Loucy (cell line): ENCODE measurements around the gene TMEM147.

ENCODE experiments used
- EZH2phosphoT487 ChIP-seq: fragments of 200-600 bp; IDR thresholded peaks from 2 replicates; pipeline ENCODE4 v1.6.1; 2018; ENCODE audit warnings: antibody characterized with exemption, mild to moderate bottlenecking, moderate library complexity, borderline replicate concordance
- TF ChIP-seq, protein P1 (sequence below): fragments of 200-600 bp; sonication (generic); conservative IDR thresholded peaks from 2 replicates; pipeline ENCODE4 v1.5.1; 2014; ENCODE audit warnings: mild to moderate bottlenecking, antibody characterized with exemption, low read length

DNA sequence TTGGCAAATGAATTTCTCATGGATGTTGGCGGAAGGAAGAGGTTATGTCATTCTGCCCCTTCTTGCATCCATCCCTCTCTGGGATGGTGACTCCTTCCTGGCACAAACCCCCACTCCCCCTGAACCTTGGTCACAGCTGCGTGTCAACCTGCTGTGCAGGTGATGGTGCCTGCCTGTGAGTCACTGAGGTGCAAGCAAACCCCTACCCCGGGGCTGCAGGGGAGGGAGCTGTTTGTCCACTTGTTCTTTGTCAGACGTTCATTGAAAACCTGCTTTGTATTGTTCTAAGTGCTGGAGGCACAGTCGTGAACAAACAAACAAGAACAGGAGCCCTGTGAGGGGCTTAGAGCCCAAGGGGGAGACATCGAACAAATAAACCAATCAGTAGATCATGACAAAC is 14.1 kb upstream of the TMEM147 start:
- TF ChIP-seq, protein P1, sequence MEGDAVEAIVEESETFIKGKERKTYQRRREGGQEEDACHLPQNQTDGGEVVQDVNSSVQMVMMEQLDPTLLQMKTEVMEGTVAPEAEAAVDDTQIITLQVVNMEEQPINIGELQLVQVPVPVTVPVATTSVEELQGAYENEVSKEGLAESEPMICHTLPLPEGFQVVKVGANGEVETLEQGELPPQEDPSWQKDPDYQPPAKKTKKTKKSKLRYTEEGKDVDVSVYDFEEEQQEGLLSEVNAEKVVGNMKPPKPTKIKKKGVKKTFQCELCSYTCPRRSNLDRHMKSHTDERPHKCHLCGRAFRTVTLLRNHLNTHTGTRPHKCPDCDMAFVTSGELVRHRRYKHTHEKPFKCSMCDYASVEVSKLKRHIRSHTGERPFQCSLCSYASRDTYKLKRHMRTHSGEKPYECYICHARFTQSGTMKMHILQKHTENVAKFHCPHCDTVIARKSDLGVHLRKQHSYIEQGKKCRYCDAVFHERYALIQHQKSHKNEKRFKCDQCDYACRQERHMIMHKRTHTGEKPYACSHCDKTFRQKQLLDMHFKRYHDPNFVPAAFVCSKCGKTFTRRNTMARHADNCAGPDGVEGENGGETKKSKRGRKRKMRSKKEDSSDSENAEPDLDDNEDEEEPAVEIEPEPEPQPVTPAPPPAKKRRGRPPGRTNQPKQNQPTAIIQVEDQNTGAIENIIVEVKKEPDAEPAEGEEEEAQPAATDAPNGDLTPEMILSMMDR, result no peak
- TF ChIP-seq EZH2phosphoT487, result no peak
